Chondrocyte (in vitro differentiated cells): ENCODE data around the gene FGF5. TPM values are rescaled to one million over a fixed set of nuclear protein-coding genes. Genes with fewer than 3 reads are reported as not detected.
A peak's percentile ranks its signal among the peaks of the same experiment; 100 is the strongest.

Experiments used
- DNase-seq: peaks from one replicate; pipeline ENCODE4 v3.0.0; 2021; ENCODE audit warnings: mixed read lengths, low spot score
- H3K27ac Mint-ChIP-seq: one replicate; pipeline ENCODE4 v1.8.0; 2021; ENCODE audit warnings: mild to moderate bottlenecking, moderate library complexity, mixed read lengths; ENCODE audit not compliant: unreplicated experiment
- H3K27me3 Mint-ChIP-seq: 2 replicates; pipeline ENCODE4 v1.8.0; 2021; ENCODE audit warnings: low read depth, mixed read lengths
- H3K36me3 Mint-ChIP-seq: 2 replicates; pipeline ENCODE4 v1.8.0; 2021; ENCODE audit warnings: low read depth, mixed read lengths
- H3K4me1 Mint-ChIP-seq: 2 replicates; pipeline ENCODE4 v1.8.0; 2021; ENCODE audit warnings: low read depth, mild to moderate bottlenecking, mixed read lengths
- H3K4me3 Mint-ChIP-seq: one replicate; pipeline ENCODE4 v1.8.0; 2021; ENCODE audit warnings: mild to moderate bottlenecking, moderate library complexity, mixed read lengths; ENCODE audit not compliant: unreplicated experiment
- H3K9me3 Mint-ChIP-seq: 2 replicates; pipeline ENCODE4 v1.8.0; 2021; ENCODE audit warnings: low read depth, mixed read lengths
- CTCF ChIP-seq: fragments of 200-600 bp; sonication (generic); IDR thresholded peaks from 2 replicates; pipeline ENCODE4 v1.5.0; 2021; ENCODE audit warnings: antibody characterized with exemption, mild to moderate bottlenecking, moderate library complexity
- total RNA-seq: library from RNA; stranded (reverse); gene quantifications from 3 replicates; pipeline ENCODE4 v1.2.1, GENCODE V29; 2021

Gene FGF5
- total RNA-seq, 1 donor from 2014 or later: 4.5 TPM

- H3K4me1 Mint-ChIP-seq: peaks cover 7% of the 10 kb centered on the region
- no peak for TF ChIP-seq CTCF
- no peak for DNase-seq
- H3K9me3 Mint-ChIP-seq: no peaks in the 10 kb centered on the region
- no peak overlapping the region for H3K4me3 Mint-ChIP-seq
- H3K36me3 Mint-ChIP-seq: no peaks in the 10 kb centered on the region
- no peak overlapping the region for H3K27ac Mint-ChIP-seq
- peaks cover 33% of the 10 kb centered on the region for H3K27me3 Mint-ChIP-seq
Observed at GRCh38 chr4:80259817-80260216, 6.6 kb upstream of the FGF5 start.

- peak; percentile 32 for DNase-seq
- Mint-ChIP-seq H3K27me3 (peaks cover 36% of the 10 kb centered on the region), H3K36me3 (no peaks in the 10 kb centered on the region), H3K27ac (no peak overlapping the region), H3K9me3 (no peaks in the 10 kb centered on the region), H3K4me3 (no peak overlapping the region), H3K4me1 (peaks cover 26% of the 10 kb centered on the region)
- no peak for TF ChIP-seq CTCF
Observed at GRCh38 chr4:80261989-80262600, 4.4 kb upstream of the FGF5 start.

GRCh38 chr4:80263541-80264351 is 2.7 kb upstream of the FGF5 start:
- no peak for TF ChIP-seq CTCF
- peaks cover 32% of the 10 kb centered on the region for H3K4me1 Mint-ChIP-seq
- peaks cover 34% of the 10 kb centered on the region for H3K27me3 Mint-ChIP-seq
- peaks cover 1% of the 10 kb centered on the region for H3K36me3 Mint-ChIP-seq
- H3K9me3 Mint-ChIP-seq: no peaks in the 10 kb centered on the region
- H3K27ac Mint-ChIP-seq: no peak overlapping the region
- H3K4me3 Mint-ChIP-seq: no peak overlapping the region
- DNase-seq: peak; percentile 54

- Mint-ChIP-seq H3K27me3 (peaks cover 32% of the 10 kb centered on the region), H3K27ac (no peak overlapping the region), H3K9me3 (no peaks in the 10 kb centered on the region), H3K4me1 (peaks cover 37% of the 10 kb centered on the region), H3K4me3 (no peak overlapping the region), H3K36me3 (peaks cover 1% of the 10 kb centered on the region)
- TF ChIP-seq CTCF: no peak
- DNase-seq: no peak
Observed at GRCh38 chr4:80264352-80264647, 2.2 kb upstream of the FGF5 start.

- no peak for DNase-seq
- H3K36me3 Mint-ChIP-seq: peaks cover 1% of the 10 kb centered on the region
Observed at GRCh38 chr4:80264825-80265224, 1.6 kb upstream of the FGF5 start.

More at GRCh38 chr4:80264825-80265224, 1.6 kb upstream of the FGF5 start:
- H3K27ac Mint-ChIP-seq: no peak overlapping the region
- H3K4me3 Mint-ChIP-seq: peak overlapping the region; percentile 91
- peaks cover 37% of the 10 kb centered on the region for H3K4me1 Mint-ChIP-seq
- H3K9me3 Mint-ChIP-seq: no peaks in the 10 kb centered on the region
- no peak for TF ChIP-seq CTCF
- H3K27me3 Mint-ChIP-seq: peaks cover 31% of the 10 kb centered on the region
